Neural progenitor cell (in vitro differentiated cells): ENCODE measurements around the gene CRIP2. TPM values are rescaled to one million over a fixed set of nuclear protein-coding genes. Genes with fewer than 3 reads are reported as not detected.

ENCODE experiments used
- DNase-seq: peaks from one replicate; pipeline ENCODE4 v3.0.0-alpha.2; 2016; ENCODE audit warnings: low spot score
- H2AFZ ChIP-seq: fragments of 200-600 bp; sonication (generic); replicated peaks from 2 replicates; pipeline ENCODE4 v1.6.1; 2016; ENCODE audit warnings: antibody characterized with exemption
- H3F3A ChIP-seq: fragments of 200-600 bp; sonication (generic); 2 replicates; pipeline ENCODE4 v1.6.1; 2016; ENCODE audit warnings: antibody characterized with exemption, low read depth
- H3K27ac ChIP-seq: fragments of 200-600 bp; sonication (generic); 2 replicates; pipeline ENCODE4 v1.5.1; 2016; ENCODE audit warnings: mild to moderate bottlenecking
- H3K27me3 ChIP-seq: fragments of 200-600 bp; sonication (generic); 2 replicates; pipeline ENCODE4 v1.6.1; 2016; ENCODE audit warnings: mild to moderate bottlenecking, moderate library complexity
- H3K36me3 ChIP-seq: fragments of 200-600 bp; sonication (generic); 2 replicates; pipeline ENCODE4 v1.5.1; 2016
- H3K4me1 ChIP-seq: fragments of 200-600 bp; sonication (generic); 2 replicates; pipeline ENCODE4 v1.6.1; 2016; ENCODE audit warnings: mixed run types
- H3K4me2 ChIP-seq: fragments of 200-600 bp; sonication (generic); 2 replicates; pipeline ENCODE4 v1.6.1; 2016
- H3K4me3 ChIP-seq: fragments of 200-600 bp; sonication (generic); 2 replicates; pipeline ENCODE4 v1.5.1; 2016
- H3K79me2 ChIP-seq: fragments of 200-600 bp; sonication (generic); 2 replicates; pipeline ENCODE4 v1.6.1; 2016; ENCODE audit warnings: low read depth
- H3K9ac ChIP-seq: fragments of 200-600 bp; sonication (generic); 2 replicates; pipeline ENCODE4 v1.6.1; 2016
- H3K9me3 ChIP-seq: fragments of 200-600 bp; sonication (generic); 2 replicates; pipeline ENCODE4 v1.5.1; 2016; ENCODE audit warnings: low read depth
- H4K20me1 ChIP-seq: fragments of 200-600 bp; sonication (generic); 2 replicates; pipeline ENCODE4 v1.6.1; 2016; ENCODE audit warnings: low read depth
- H3K27ac Mint-ChIP-seq: 3 replicates; pipeline ENCODE4 v1.8.0; 2021; ENCODE audit warnings: mixed read lengths
- H3K27me3 Mint-ChIP-seq: 2 replicates; pipeline ENCODE4 v1.8.0; 2022; ENCODE audit warnings: low read depth, mild to moderate bottlenecking, inconsistent platforms, moderate library complexity, mixed read lengths; ENCODE audit not compliant: insufficient read depth
- H3K36me3 Mint-ChIP-seq: 3 replicates; pipeline ENCODE4 v1.8.0; 2021; ENCODE audit warnings: mixed read lengths
- H3K4me1 Mint-ChIP-seq: 3 replicates; pipeline ENCODE4 v1.8.0; 2021; ENCODE audit warnings: mixed read lengths
- H3K4me3 Mint-ChIP-seq: 3 replicates; pipeline ENCODE4 v1.8.0; 2021; ENCODE audit warnings: mild to moderate bottlenecking, moderate library complexity, mixed read lengths
- H3K9me3 Mint-ChIP-seq: 3 replicates; pipeline ENCODE4 v1.8.0; 2020; ENCODE audit warnings: mixed read lengths
- CTCF ChIP-seq: fragments of 200-600 bp; sonication (generic); IDR thresholded peaks from 2 replicates; pipeline ENCODE4 v1.5.1; 2017; ENCODE audit warnings: antibody characterized with exemption, mild to moderate bottlenecking
- EZH2 ChIP-seq: fragments of 200-600 bp; sonication (generic); IDR thresholded peaks from 2 replicates; pipeline ENCODE4 v1.6.1; 2017; ENCODE audit warnings: antibody characterized with exemption, mild to moderate bottlenecking, moderate library complexity
- EZH2phosphoT487 ChIP-seq: fragments of 200-600 bp; sonication (generic); IDR thresholded peaks from 2 replicates; pipeline ENCODE4 v1.6.1; 2017; ENCODE audit warnings: antibody characterized with exemption
- total RNA-seq: library from RNA; depleted of rRNA; stranded (reverse); fragments of >200 nt; gene quantifications from 2 replicates; pipeline ENCODE4 v1.2.3, GENCODE V29; 2015; ENCODE audit warnings: low replicate concordance

CRIP2 gene
- total RNA-seq, 1 donor from 2014 or later, result 0.30 TPM

GRCh38 chr14:105500036-105500725 lies 25.6 kb downstream of the CRIP2 start:
- H3F3A ChIP-seq, result peaks cover 5% of the 10 kb centered on the region
- H3K4me1 ChIP-seq, result no peaks in the 10 kb centered on the region
- no peak overlapping the region for H3K9ac ChIP-seq
- no peaks in the 10 kb centered on the region for H3K36me3 ChIP-seq
- H4K20me1 ChIP-seq, result no peaks in the 10 kb centered on the region
- H3K4me3 ChIP-seq, result no peak overlapping the region
- Mint-ChIP-seq H3K4me3 (no peak overlapping the region), H3K27ac (no peak overlapping the region), H3K36me3 (no peaks in the 10 kb centered on the region), H3K4me1 (peaks cover 13% of the 10 kb centered on the region), H3K27me3 (peaks cover 9% of the 10 kb centered on the region), H3K9me3 (no peaks in the 10 kb centered on the region)
- DNase-seq, result no peak
- no peak for TF ChIP-seq EZH2phosphoT487
- no peak for TF ChIP-seq CTCF
- TF ChIP-seq EZH2, result no peak
- H3K4me2 ChIP-seq, result no peak overlapping the region
- no peak overlapping the region for H2AFZ ChIP-seq
- H3K27ac ChIP-seq, result no peak overlapping the region
- no peaks in the 10 kb centered on the region for H3K9me3 ChIP-seq
- H3K27me3 ChIP-seq, result no peaks in the 10 kb centered on the region
- no peaks in the 10 kb centered on the region for H3K79me2 ChIP-seq

- Histone ChIP-seq H3K27ac (no peak overlapping the region), H3K9me3 (no peaks in the 10 kb centered on the region), H3K36me3 (no peaks in the 10 kb centered on the region), H3K4me1 (no peaks in the 10 kb centered on the region), H3F3A (peaks cover 5% of the 10 kb centered on the region), H3K4me3 (no peak overlapping the region), H2AFZ (no peak overlapping the region), H3K27me3 (no peaks in the 10 kb centered on the region), H3K9ac (no peak overlapping the region), H3K79me2 (no peaks in the 10 kb centered on the region), H3K4me2 (no peak overlapping the region), H4K20me1 (no peaks in the 10 kb centered on the region)
- Mint-ChIP-seq H3K27me3 (peaks cover 9% of the 10 kb centered on the region), H3K4me3 (no peak overlapping the region), H3K27ac (no peak overlapping the region), H3K9me3 (no peaks in the 10 kb centered on the region), H3K36me3 (no peaks in the 10 kb centered on the region), H3K4me1 (peaks cover 15% of the 10 kb centered on the region)
- TF ChIP-seq EZH2 (no peak), EZH2phosphoT487 (no peak), CTCF (no peak)
- DNase-seq, result no peak
Observed at GRCh38 chr14:105500726-105501101, 26.1 kb downstream of the CRIP2 start.

GRCh38 chr14:105501504-105502291 lies 27.1 kb downstream of the CRIP2 start:
- H3K4me2 ChIP-seq, result no peak overlapping the region
- H3K27ac Mint-ChIP-seq, result no peak overlapping the region
- H4K20me1 ChIP-seq, result no peaks in the 10 kb centered on the region
- no peak overlapping the region for H3K9ac ChIP-seq
- H3K4me3 Mint-ChIP-seq, result no peak overlapping the region
- DNase-seq, result no peak
- H2AFZ ChIP-seq, result no peak overlapping the region
- no peak overlapping the region for H3K4me3 ChIP-seq
- TF ChIP-seq EZH2 (no peak), CTCF (no peak), EZH2phosphoT487 (no peak)
- H3K27me3 Mint-ChIP-seq, result peaks cover 9% of the 10 kb centered on the region
- H3K36me3 ChIP-seq, result no peaks in the 10 kb centered on the region
- H3K27me3 ChIP-seq, result no peaks in the 10 kb centered on the region
- no peaks in the 10 kb centered on the region for H3K9me3 Mint-ChIP-seq
- no peaks in the 10 kb centered on the region for H3K9me3 ChIP-seq
- H3K79me2 ChIP-seq, result no peaks in the 10 kb centered on the region
- H3K4me1 Mint-ChIP-seq, result peaks cover 15% of the 10 kb centered on the region
- peaks cover 5% of the 10 kb centered on the region for H3F3A ChIP-seq
- no peak overlapping the region for H3K27ac ChIP-seq
- H3K36me3 Mint-ChIP-seq, result no peaks in the 10 kb centered on the region
- no peaks in the 10 kb centered on the region for H3K4me1 ChIP-seq
